Natural killer cell (primary cell): ENCODE data around the gene CAPN10. TPM values are rescaled to one million over a fixed set of nuclear protein-coding genes. Genes with fewer than 3 reads are reported as not detected.

Experiments
- ATAC-seq, 3 donors: fragments of 150-1000 bp in 2 of 3; fragments of 200-7000 bp in 1 of 3; cut with Tn5 transposase; 1 replicate in 1 of 3; 2 replicates in 2 of 3; pipeline ENCODE4 v1.10.0; 2021; ENCODE audit warnings: mild to moderate bottlenecking in 2 of 3, moderate library complexity in 2 of 3
- DNase-seq, 2 donors: peaks; one replicate each; pipeline versions ENCODE4 v3.0.0 to v3.0.0-alpha.2; 2013 to 2021; ENCODE audit warnings: mixed read lengths in 1 of 2
- H3K27ac ChIP-seq: one replicate; pipeline ENCODE4 v1.5.1; 2013; ENCODE audit warnings: mild to moderate bottlenecking, low read length
- H3K27me3 ChIP-seq: one replicate; pipeline ENCODE4 v1.6.1; 2013; ENCODE audit warnings: low read length; ENCODE audit not compliant: control insufficient read depth, insufficient read depth
- H3K36me3 ChIP-seq: one replicate; pipeline ENCODE4 v1.6.1; 2013; ENCODE audit warnings: low read length; ENCODE audit not compliant: control insufficient read depth, insufficient read depth
- H3K4me1 ChIP-seq: one replicate; pipeline ENCODE4 v1.6.1; 2013; ENCODE audit warnings: low read length; ENCODE audit not compliant: control insufficient read depth, insufficient read depth
- H3K4me3 ChIP-seq: one replicate; pipeline ENCODE4 v1.5.1; 2013; ENCODE audit warnings: low read length
- H3K9me3 ChIP-seq: one replicate; pipeline ENCODE4 v1.6.1; 2013; ENCODE audit warnings: low read length; ENCODE audit not compliant: control insufficient read depth, insufficient read depth
- H3K27ac Mint-ChIP-seq, 2 donors: one replicate each; pipeline ENCODE4 v1.8.0; 2022; ENCODE audit warnings: mild to moderate bottlenecking in 2 of 2, mixed read lengths in 2 of 2, moderate library complexity in 1 of 2
- H3K27me3 Mint-ChIP-seq, 2 donors: one replicate each; pipeline ENCODE4 v1.8.0; 2022; ENCODE audit warnings: low read depth in 2 of 2, mixed read lengths in 2 of 2
- H3K36me3 Mint-ChIP-seq: one replicate; pipeline ENCODE4 v1.8.0; 2022; ENCODE audit warnings: mixed read lengths
- H3K4me1 Mint-ChIP-seq, 2 donors: one replicate each; pipeline ENCODE4 v1.8.0; 2022; ENCODE audit warnings: mixed read lengths in 2 of 2
- H3K4me3 Mint-ChIP-seq: one replicate; pipeline ENCODE4 v1.8.0; 2022; ENCODE audit warnings: mild to moderate bottlenecking, moderate library complexity, mixed read lengths
- H3K9me3 Mint-ChIP-seq, 2 donors: one replicate each; pipeline ENCODE4 v1.8.0; 2022; ENCODE audit warnings: mixed read lengths in 2 of 2
- WGBS: methylation state at CpG from one replicate; pipeline ENCODE4 v1.1.7; 2013; ENCODE audit warnings: missing lambda C conversion rate; ENCODE audit not compliant: insufficient coverage; 5-methylcytosine and 5-hydroxymethylcytosine counted together
- intact Hi-C: fragments of 100-400 bp; cut with micrococcal nuclease; formaldehyde crosslinking; loops from one replicate; pipeline ENCODE4 v1.14.2; 2022
- total RNA-seq, 4 donors: library from RNA; stranded (reverse); fragments of 120-200 nt in 1 of 4; gene quantifications; one replicate each; pipeline versions ENCODE4 v1.2.3 to v1.2.4, GENCODE V29; 2013 to 2022
- TF ChIP-seq, protein P1 (sequence below): fragments of 200-600 bp; IDR thresholded peaks from one replicate; pipeline ENCODE4 v1.8.0; 2022; ENCODE audit warnings: antibody characterized with exemption

CAPN10 gene
- total RNA-seq, 3 donors from 2014 or later (not counting 1 experiment from before 2014, with no cell fraction given) = 69.3 to 95.1 (median 91.0) TPM

DNA sequence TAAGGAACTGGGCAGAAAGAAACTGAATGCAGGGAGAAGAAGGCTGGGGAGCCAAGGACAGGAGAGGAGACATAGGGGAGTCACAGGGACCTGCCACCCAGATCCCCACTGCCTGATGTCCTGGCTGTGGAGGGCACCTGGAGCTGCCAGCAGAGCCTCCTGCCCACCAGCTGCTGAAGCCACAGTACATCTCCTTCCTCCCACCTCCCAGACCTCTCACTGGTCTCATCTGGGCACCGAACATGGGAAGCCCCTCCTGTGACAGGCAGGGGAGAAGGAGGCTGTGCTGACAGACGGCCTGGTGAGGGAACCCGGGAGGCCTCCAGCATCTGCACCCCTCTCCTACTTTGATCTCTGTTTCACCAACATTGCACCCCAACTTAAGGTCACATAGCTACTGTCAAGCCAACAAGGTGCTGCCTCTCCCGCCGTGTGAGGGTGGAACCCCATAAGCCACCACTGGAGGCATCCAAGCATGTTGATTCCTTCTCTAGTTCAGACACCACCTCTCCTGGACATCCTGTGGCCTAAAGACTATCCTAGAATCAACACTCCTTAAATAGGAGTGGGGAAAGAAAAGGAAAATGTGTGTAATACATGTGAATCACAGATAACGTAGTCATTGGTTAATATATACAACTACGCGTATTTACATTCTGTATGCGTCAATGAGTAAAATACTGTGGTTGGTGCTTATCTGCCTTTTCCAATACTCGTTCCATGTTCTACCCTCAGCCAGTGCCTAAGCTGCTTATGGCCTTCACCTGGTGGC, 21.8 kb upstream of the CAPN10 start:
- Mint-ChIP-seq H3K36me3 (no peaks in the 10 kb centered on the region), H3K4me1 (peaks cover 62 to 73% of the 10 kb centered on the region in 2 donors), H3K4me3 (peak overlapping the region; percentile 96), H3K9me3 (no peaks in the 10 kb centered on the region), H3K27me3 (no peaks in the 10 kb centered on the region), H3K27ac (peak overlapping the region; percentile 99)
- peaks cover 74% of the 10 kb centered on the region for H3K4me1 ChIP-seq
- no peaks in the 10 kb centered on the region for H3K36me3 ChIP-seq
- WGBS = 48% methylated on average over 9 of the region's 10 CpGs
- peak overlapping the region; percentile 38 for H3K4me3 ChIP-seq
- intact Hi-C loops = loop anchor here (5.0 to 10.0 kb wide), 3 partner anchors 50 to 878 kb away; partner anchors contain the start of genes HDLBP and SEPTIN2
- no peaks in the 10 kb centered on the region for H3K9me3 ChIP-seq
- ATAC-seq (no peak), DNase-seq (peak in 1 of 2 donors; percentile 56)
- TF ChIP-seq, protein P1, sequence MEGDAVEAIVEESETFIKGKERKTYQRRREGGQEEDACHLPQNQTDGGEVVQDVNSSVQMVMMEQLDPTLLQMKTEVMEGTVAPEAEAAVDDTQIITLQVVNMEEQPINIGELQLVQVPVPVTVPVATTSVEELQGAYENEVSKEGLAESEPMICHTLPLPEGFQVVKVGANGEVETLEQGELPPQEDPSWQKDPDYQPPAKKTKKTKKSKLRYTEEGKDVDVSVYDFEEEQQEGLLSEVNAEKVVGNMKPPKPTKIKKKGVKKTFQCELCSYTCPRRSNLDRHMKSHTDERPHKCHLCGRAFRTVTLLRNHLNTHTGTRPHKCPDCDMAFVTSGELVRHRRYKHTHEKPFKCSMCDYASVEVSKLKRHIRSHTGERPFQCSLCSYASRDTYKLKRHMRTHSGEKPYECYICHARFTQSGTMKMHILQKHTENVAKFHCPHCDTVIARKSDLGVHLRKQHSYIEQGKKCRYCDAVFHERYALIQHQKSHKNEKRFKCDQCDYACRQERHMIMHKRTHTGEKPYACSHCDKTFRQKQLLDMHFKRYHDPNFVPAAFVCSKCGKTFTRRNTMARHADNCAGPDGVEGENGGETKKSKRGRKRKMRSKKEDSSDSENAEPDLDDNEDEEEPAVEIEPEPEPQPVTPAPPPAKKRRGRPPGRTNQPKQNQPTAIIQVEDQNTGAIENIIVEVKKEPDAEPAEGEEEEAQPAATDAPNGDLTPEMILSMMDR = no peak
- peak overlapping the region; percentile 93 for H3K27ac ChIP-seq
- no peaks in the 10 kb centered on the region for H3K27me3 ChIP-seq

DNA sequence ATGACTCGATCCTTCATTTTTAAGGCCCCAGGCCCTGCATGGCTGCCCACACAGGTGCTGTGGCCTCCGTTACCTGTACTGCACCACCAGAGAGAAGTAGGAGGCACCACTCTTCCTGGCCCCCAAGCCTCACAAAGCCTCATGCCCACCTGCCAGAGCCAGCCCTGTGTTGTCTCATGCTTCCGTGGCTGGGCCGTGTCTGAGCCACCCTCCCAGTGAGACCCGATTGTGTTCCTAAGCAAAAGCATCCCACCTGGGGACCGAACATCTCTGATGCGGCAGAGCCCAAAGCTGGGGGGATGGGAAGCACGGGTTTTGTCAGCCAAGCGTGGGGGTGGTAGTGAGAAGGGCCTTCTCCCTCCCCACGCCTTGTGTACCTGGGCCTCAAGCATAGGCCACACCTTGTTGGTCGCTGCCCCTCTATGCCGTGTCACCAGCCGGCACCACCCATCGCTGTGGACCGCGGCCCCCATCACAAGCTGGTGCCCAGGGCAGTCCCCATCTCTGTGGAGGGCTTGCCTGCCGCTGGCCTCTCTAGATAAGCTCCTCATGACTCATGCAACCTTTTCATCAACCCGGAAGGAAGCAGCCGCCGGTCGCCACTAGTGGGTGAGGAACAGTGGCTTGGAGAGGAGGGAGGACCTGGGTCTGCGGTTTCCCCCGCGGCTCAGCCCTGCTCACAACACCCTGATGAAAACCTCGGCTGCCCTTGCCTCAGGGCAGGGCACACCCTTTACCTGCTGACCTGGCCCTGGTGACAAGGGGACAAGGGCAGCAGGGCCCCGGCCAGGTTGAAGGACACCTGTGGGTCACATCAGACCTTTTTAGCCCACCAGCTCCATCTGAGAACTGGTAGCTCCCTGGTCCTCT, 21.0 kb upstream of the CAPN10 start:
- 3% methylated on average over 25 of the region's 26 CpGs for WGBS
- peaks cover 64 to 76% of the 10 kb centered on the region in 2 donors for H3K4me1 Mint-ChIP-seq
- Histone ChIP-seq H3K27me3 (no peaks in the 10 kb centered on the region), H3K9me3 (no peaks in the 10 kb centered on the region), H3K4me1 (peaks cover 82% of the 10 kb centered on the region), H3K4me3 (peak overlapping the region; percentile 38), H3K36me3 (no peaks in the 10 kb centered on the region), H3K27ac (peak overlapping the region; percentile 93)
- peak; percentile 43 to 71 (median 59) for ATAC-seq
- intact Hi-C loops = loop anchor here (1.0 to 10.0 kb wide), 5 partner anchors 21 to 877 kb away; partner anchors contain the start of genes CAPN10, GPR35, HDLBP and SEPTIN2
- no peaks in the 10 kb centered on the region for H3K9me3 Mint-ChIP-seq
- H3K27ac Mint-ChIP-seq = peak overlapping the region; percentile 99
- H3K27me3 Mint-ChIP-seq = no peaks in the 10 kb centered on the region
- H3K36me3 Mint-ChIP-seq = no peaks in the 10 kb centered on the region
- DNase-seq = peak; percentile 93 to 95
- peak overlapping the region; percentile 96 for H3K4me3 Mint-ChIP-seq
- TF ChIP-seq, protein P1 = no peak

DNA sequence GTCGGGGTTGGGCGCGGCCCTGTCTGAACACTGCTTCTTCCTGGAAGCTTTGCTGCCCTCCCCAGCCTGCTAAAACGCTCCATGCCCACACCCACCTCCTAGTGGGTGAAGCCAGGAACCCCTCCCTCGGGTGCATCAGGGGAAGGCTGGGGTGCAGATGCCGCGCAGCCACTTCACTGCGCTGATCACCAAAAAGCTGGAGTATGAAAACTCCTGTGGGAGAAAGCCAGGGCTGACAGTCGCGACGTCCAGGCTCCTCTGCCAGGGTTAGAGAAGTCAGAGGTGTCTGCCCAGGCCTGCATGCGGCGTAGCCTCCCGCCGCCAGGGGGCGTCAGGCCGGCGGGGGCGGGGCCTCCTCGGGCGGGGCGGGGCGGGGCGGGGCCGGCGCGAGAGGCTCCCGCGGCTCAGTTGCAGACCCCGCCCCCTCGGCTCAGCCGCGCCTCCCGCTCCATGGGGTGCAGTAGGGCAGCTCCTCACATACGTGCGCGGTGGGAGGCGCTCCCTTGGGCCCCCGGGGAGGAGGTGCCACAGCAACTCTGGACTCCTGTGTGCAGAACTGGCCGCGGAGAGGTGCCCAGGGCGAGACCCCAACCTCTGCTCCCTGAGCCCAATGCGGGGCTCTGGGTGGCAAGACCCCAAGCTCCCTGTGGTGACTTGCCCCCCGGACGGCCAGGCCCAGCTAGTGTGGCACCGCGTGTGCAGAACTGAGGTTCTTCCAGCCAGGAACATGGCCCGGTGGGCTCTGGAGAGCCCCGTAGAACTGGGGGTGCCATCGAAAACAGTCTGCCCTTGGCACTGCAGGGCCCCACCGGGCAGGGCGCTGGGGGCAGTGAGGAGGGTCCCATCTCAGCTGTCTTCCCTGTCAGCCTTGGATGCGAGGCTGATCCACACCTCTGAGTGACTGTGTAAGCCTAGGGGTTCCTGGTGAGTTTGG, 20.1 kb upstream of the CAPN10 start:
- Mint-ChIP-seq H3K36me3 (no peaks in the 10 kb centered on the region), H3K9me3 (no peaks in the 10 kb centered on the region), H3K4me3 (peak overlapping the region; percentile 96), H3K27ac (peak overlapping the region; percentile 99), H3K4me1 (peaks cover 69 to 79% of the 10 kb centered on the region in 2 donors), H3K27me3 (no peaks in the 10 kb centered on the region)
- 3% methylated on average over 53 of the region's 53 CpGs for WGBS
- ATAC-seq (peak; percentile 56 to 80 (median 63)), DNase-seq (peak; percentile 91 to 96)
- Histone ChIP-seq H3K27me3 (no peaks in the 10 kb centered on the region), H3K4me1 (peaks cover 87% of the 10 kb centered on the region), H3K27ac (peak overlapping the region; percentile 93), H3K4me3 (peak overlapping the region; percentile 76), H3K36me3 (peaks cover 2% of the 10 kb centered on the region), H3K9me3 (no peaks in the 10 kb centered on the region)
- TF ChIP-seq, protein P1 = peak; percentile 98
- intact Hi-C loops = loop anchor here (1.0 to 10.0 kb wide), 5 partner anchors 20 to 876 kb away; partner anchors contain the start of genes CAPN10, GPR35, HDLBP and SEPTIN2
